ENCODE measurements around the gene GAL3ST3.
A peak's percentile ranks its signal among the peaks of the same experiment; 100 is the strongest.
"Not testable (repeated sequence)": the region's sequence is repeated elsewhere in the genome, so short reads cannot be mapped to it uniquely, and the experiment has no call there.

Gene GAL3ST3

DNA sequence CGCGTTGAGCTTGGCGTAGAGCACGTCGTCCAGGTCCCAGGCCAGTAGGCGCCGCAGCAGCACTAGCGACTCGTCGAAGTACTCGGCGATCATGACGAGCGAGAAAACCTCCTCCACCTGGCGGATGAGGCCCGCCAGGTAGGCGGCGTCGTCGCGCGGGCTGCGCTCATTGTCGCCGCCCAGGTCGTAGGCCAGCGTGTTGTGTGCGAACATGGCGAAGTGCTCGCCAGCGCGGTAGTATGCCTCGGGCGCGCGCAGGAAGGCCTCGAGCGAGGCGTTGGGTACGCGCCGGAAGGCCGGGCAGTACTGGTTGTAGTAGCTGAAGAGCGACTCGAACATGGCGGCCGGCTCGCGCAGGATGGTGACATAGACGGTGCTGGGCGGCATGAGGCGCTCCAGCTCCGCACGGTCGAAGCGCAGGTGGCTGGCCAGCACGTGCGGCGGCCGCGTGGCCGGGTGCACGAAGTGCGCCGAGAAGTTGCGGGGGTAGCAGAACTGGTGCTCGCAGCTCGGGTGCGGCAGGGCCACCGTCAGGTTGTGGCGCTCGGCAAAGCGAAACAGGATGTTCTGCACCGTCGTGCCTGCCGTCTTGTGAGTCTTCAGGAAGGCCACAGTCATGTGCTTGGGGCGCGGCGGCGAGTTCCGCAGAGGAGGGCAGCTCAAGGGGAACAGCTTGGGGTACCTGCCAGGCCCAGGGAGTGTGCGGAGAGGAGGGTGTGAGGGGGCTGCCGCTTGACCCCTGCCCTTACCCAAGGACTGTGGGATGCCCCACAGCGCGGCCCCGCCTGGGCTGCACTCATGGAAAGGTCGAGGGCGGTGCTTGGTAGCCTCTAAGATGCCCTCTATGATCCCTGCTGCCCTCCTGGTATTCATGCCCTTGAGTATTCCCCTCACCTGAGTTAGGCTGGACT, 5.7 kb downstream of the GAL3ST3 start:
- DNase-seq: no peak

DNA sequence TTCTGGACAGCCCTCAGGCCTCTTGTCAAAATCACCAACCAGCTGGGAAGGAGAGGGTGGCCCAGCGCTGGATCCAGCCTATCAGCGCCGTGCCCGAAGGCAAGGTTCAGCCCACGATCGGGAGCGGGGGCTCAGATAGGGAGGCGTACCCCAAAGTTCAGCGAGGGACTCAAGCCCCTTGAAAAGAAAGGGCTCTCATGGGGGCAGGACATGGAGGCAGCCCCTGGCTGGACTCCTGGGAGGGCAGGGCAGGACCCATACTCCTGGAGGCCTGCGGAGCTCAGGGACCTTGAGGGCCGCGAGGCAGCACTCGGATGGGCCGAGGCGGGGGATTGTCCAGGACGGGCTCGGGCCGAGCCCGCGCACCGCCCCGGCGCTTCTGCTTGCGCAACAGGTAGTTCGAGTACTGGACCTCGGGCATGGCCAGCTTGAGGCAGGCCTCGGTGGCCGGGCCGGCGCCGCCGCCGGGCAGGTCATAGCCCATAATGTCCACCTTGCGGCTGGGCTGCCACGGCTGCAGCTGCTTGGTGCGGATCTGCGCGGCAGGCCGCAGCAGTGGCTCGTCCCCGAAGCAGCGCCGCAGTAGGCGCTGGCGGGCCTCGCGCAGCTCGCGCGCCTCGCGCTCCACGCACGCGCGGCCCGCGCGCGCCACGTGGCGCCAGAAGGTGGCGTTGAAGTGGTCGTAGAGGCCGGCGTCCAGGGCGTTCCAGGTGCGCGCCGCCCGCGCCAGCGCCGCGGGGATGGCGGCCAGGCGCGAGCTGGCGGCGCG, 6.5 kb downstream of the GAL3ST3 start:
- DNase-seq: no peak

DNA sequence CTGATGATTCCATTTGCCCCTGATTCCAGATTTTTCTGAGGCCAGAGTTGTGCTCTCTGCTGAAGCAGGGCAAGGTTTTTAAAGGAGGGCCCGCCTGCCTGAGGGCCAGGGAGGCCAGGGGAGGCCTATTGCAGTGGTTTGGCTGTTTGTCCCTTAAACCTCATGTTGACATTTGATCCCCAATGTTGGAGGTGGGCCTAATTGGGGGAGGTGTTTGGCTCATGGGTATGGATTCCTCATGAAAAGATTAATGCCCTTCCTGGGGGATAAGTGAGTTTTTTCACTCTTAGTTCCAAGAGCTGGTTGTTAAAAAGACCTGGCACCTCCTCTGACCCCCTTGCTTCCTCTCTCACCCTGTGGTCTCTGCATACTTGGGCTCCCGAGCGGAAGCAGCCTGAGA, 9.2 kb downstream of the GAL3ST3 start:
- DNase-seq: no peak

DNA sequence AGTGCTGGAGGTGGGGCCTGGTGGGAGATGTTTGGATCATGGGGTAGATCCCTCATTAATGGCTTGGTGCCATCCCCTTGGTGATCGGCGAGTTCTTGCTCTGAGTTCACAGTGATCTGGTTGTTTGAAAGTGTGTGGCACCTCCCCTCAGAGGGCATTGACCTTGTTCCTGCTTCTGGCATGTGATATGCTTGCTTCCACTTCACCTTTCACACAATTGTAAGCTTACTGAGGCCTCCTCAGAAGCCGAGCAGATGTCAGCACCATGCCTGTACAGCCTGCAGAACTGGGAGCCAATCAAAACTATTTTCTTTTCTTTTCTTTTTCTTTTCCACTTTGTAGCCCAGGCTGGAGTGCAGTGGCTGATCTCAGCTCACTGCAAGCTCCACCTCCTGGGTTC, 11.6 kb downstream of the GAL3ST3 start:
- no peak for DNase-seq

DNA sequence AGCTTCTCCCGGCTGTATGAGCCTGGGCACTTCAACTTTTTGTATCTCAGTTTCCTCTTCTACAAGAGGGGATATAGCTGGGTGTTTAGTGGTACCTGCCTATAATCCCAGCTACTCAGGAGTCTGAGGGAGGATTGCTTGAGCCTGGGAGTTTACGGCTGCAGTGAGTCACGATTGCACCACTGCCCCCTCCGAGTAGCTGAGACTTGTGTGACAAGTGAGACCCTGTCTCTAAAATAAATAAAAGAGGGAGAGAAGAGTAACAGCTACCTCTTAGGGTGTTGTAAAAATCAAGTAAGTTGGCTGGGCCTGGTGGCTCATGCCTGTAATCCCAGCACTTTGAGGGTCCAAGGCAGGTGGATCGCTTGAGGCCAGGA, 12.6 kb downstream of the GAL3ST3 start:
- no peak for DNase-seq

DNA sequence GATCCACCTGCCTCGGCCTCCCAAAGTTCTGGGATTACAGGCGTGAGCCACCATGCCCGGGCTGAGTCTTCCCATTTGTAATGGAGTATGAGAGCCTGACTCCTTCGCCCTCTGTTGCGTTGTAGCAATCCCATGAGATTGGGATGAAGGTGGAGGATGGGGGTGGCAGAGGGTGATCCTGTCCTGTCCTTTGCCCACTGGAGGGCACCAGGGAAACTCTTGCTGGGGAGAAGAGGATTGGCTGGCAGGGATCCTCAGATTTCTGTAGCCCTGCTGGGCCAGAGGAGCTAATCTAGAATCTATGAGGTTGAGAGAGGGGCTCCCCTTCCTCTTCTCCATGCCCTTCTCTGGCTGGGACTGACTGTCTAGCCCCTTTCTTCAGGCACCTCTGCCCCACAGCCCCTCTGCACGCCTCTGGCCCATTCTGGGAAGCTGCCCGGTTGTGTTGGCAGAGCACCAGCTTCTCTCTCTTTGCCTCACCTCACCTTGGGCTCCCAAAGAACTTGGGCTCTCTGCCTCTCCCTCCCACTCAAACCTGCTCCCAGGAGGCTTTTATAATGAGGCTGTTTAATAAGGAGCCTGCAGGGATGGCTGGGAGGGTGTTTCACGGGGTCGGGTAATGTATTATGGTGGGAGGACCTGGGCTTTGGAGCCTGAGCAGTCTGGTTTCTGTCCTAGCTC, 13.2 kb downstream of the GAL3ST3 start:
- DNase-seq: no peak

DNA sequence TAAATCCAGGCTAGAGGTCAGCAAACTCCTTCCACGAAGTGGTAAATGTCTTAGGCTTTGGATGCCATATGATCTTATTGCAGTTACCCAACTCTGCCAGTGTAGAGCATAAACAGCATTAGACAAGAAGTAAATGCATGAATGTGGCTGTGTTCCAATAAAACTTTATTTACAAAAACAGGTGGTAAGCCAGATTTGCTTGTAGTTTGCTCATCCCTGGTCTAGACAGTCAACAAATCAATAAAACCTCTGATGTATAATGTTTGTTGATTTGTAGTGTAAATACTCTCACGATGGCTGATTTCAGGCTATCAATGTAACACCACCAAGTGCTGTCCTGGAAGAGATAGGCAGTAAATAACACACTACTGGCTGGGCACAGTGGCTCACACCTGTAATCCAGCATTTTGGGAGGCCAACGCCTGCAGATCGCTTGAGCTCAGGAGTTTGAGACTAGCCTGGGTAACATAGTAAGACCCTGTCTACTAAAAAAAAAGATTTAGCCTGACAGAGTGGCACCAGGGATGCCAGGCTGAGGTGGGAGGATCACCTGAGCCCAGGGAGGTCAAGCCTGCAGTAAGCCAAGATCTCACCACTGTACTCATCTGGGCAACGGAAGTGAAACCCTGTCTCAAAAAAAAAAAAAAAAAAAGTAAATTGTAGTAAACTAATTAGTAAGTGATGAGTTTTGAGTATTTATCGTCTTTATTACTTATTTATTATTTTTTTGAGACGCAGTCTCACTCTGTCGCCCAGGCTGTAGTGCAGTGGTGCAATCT, 15.8 kb downstream of the GAL3ST3 start:
- DNase-seq: no peak

DNA sequence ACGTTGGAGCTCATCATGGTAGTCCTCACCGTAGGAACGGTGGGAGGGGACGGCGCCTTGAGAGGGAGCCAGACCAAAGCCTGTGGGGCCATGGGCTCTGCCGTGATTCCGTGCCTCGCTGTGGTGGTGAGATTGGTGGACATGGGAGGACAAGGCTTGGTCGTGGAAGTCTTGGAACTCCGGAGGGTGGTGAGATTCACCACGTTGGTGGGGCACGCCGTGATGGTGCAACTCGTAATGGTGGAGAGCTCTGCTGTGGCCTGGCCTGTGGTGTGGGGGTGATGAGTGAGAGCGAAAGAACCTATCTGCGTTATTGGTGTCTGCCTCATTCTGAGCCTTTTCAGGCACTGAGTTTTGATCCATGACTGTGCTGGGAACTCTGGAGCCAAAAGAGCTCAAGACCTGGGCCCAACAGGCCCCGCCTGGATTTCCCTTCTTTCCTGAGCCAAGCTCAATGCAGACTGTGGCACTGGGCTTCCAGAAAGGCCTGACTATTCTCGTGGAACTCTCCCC, 22.9 kb downstream of the GAL3ST3 start, which contains the start of gene CATSPER1:
TSS of gene CATSPER1 (minus strand) at position 463 of the 513 bp plus-strand sequence. CDS start at position 363, 100 bp downstream.
- no peak for DNase-seq

DNA sequence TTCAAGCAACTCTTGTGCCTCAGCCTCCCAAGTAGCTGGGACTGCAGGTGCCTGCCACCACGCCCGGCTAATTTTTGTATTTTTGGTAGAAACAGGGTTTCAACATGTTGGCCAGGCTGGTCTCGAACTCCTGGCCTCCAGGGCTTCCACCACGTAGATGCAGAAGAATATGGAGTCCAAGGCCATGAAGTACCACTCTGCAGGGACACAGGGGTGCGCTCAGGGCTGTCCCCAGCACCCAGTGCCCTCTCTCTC, 25.8 kb downstream of the GAL3ST3 start:
- not testable (repeated sequence) for DNase-seq

DNA sequence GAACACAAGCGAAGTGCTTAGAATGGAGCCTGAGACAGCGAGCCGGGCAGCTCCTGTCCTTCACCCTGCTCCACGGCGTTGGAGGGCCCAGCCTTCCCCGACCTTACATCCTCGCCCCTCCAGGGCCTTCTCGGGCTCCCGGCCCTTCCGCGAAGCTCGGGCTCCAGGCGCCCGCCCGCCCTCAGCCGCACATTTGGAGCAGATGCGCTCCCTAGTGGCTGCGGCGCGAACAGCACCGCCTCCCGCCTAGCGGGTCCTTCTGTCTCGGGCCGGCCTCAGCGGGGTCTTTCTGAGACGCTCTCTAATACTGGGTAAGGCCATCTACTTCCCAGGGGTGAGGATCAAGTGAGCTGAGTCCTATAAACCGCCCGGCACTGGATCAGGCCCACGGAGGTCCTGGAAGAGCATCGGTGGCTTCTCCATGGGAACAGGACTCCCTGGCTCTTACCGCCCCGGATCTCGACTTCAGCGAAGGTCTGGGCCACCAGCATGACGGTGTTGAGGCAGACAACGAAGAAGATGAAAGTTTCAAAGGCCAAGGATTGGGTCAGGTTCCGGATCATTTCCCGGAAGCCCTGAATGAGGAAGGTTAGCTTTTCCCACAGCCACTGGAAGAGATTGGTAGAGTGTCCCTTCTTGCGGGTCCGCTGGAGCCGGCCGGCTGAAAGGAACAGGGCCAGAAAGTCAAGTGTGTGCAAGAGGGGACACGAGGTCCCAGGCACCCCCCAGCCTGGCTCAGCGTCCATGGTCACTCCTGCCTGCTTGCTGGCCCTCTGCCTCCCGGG, 26.4 kb downstream of the GAL3ST3 start:
- peak; percentile 76 for DNase-seq

DNA sequence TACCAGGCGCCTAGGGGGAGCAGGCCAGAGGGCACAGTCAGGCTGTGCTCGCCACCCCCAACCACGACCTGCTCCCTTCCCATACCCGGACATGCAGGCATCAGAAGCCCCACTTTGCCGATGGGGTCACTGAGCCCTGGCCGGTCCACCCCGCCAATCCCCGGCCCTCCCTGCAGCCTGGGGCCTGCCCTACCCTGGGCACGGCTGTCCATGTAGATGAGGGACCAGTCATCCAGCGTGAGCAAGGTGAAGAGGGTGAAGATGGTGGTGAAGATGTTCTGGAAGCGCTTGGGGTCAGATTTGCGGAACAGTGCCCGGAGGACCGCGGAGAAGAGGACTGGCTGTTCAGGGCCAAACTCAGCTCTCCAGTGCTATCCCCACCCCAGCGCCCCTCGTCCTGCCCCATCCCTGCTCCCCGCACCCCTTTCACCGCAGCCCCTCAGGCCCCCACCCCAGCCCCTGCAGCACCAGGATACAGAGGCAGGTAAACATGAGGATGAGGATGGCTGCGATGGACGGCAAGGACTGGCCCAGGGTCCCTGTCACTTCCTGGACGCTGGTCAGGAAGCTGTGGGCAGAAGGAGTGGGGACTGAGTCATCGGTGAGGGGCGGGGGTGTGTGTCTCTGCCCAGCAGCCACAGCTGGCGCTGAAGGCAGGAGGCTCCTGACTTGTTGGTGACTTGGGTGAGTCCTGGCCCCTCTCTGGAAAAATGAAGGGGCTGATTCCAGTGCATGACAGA, 28.2 kb downstream of the GAL3ST3 start:
- DNase-seq: peak; percentile 39

DNA sequence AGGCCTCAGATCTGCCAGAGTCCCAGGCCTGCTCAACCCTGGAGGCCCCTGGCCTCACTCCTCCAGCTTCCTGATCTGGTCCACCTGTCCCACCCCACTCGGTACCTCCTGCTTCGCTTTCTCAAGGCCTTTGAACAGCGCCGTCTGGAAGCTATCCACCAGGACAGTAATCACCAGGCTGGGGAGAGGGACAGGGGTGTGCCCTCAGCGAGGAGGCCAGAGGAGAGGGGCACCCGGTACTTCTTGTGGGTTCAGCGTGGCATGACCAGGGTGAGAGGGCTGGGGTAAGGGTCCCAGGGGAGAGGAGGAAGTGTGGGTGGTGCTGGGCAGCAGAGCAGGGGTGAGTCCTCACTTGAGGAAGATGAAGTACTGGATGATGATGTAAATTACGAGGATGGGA, 28.7 kb downstream of the GAL3ST3 start:
- no peak for DNase-seq

DNA sequence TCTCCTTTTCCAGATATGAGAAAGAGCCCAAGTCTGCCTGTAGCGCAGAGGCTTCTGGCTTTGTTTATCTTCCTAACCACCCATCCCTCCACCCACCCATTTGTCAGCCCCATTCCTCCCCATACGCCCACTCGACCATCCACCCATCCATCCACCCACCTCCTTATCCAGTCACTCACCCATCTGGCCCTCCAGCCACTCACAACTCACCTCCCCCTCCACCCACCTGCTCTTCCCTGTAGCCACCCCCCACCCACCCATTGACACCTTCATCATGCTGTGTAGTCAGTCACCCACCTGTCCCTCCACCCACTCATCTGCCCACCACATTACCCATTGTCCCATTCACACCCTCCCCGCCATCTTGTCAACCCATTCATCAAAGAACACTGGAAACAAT, 31.6 kb downstream of the GAL3ST3 start:
- no peak for DNase-seq

DNA sequence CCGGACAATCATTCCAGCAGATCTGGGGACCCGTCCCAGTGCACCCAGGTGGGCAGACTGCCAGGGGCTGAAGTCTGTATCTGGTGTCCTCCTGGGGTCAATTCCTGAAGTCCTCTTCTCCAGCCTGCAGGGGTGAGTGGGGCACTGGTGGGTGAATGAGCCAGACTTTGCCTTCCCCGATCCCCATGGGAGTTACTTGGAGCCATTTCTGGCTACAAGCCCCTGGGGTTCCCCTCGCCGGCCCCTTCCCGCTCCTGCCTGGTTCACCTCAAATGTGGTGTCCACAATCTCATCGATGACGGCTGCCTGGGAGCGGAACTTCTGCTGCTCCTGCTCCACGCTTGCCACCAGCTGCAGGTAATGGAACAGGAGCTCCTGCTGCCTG, 32.2 kb downstream of the GAL3ST3 start:
- no peak for DNase-seq

DNA sequence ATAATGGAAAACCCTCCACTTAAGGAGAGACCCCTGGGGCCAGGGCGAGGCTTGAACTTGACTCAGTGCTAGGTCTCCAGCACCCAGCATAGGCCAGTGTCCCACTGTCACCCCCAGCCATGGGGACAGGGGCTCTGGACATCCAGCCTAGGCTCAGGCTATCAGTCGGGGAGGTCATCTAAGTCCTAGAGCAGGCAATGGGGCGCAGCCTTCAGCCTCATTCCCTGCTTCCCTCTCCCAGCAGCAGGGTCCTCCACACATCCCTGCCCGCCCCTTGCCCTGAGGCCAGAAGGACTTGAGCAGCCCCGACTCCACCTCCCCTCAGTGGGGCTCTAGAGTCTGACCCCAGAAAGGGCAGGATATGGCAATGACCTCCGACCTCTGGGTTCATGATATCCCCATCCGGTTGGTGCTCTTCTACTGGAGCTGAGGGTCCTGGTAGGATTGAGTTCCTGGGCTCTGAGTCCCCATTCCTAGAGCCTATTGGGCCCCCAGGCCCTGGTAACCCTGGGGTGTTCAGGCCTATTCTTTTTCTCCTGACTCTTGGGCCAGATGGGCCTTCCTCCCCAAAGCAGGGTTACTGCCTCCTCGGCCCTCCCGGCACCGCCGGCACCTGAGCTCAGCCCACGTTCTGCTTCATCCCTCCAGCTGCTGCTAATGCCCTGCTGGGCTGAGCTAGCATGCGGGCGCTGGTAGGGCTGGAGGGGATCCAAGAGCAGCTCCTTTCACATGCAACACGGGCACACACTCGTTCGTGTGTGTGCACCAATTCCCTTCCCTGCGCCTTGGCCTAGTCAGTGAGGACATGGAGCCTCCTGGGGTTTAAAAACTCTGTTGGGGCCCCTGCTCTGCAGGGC, 32.8 kb downstream of the GAL3ST3 start:
- DNase-seq: no peak

DNA sequence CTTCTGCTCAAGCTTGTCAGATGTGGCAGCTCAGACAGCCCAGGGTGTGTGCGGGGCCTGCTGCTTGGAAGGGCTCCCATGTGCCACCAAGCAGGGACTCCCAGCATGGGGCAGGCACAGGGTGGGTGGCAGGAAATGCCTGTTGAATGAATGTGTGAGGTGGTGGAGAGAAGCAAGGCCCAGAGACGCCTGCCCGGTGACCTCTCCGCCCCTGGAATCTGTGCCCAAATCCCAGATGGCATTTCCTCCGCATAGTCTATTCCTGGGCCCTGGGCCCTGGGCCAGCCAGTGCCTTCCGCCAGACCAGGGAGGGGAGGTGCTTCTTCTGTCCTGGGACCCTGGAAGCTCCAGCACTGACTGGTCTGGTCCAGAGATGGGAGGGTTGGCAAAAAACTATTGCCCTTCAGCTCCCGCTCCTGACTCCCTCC, 33.5 kb downstream of the GAL3ST3 start:
- no peak for DNase-seq

DNA sequence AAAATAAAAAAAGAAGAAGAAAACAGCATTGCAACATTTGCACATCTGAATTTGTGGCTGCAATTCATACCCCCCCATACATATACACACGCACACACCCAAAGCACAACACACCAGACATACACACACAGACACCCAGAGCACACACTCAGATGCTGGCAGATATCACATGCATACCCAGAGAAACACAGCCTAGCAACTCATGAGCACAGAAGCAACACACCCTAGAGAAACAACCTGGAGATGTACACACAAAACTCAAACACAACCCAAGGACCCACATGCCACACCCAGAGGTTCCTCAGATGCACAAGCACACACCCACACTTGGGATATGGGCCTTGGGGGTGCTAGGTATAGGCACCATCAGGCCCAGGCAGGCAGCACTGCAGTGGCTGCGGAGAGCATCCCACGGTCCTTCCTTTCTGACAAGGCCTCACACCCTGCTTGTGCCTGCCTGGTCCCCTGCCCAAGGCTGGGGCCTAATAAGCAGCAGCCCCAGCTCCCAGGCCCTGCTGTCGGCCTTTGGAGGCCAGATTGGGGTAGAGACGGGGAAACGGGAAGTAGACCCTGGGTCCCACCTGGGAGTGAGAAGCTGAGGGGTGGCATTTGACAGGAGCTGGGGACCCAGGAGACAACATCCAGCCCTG, 34.0 kb downstream of the GAL3ST3 start:
- no peak for DNase-seq

DNA sequence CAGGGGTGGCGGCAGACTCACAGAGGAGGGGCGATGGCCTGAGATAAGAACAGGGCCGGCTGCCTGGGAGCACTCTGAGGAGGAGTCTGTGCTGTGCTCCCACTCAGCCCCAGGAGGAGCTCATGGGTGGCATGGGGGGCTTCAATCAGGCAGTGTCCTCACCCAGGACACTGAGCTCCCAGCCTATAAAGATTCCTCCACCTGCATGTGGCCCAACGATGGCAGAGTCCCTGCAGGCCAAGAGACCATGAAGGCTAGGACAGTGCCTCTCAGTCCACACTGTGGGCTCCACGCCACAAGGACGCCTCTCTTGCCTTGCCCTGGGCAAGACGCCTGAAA, 35.2 kb downstream of the GAL3ST3 start:
- DNase-seq: no peak

DNA sequence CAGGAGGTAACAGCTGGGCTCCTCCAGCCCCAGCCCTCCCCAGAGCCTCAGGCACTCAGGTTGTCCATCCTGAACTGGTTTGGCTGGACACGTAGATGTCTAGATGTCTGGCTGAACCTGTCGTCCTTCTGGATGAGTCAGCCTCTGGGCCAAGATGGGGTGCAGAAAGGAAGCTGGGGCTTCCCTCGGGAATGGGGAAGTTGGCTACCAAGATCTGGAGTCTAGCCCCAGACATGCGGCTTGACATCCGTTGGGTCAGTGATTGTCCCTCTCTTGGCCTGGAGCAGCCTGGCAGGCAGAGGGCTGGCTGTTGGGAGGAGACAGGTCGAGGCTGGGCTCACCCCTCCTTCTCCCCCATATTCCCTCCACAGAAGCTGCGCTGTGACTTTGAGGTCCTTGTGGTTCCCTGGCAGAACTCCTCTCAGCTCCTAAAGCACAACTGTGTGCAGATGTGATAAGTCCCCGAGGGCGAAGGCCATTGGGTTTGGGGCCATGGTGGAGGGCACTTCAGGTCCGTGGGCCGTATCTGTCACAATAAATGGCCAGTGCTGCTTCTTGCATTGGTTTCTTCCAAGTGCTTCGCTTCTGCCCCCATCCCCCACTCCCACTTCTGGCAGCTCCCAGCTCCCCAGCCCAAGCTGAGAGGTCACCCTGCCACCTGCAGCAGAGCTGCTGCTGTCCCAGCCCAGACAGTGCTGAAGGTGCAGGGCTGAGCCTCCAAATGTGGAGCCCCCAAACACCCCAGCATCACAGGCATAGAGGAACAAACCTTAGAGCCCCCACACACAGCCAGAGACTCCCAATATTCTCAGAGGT, 35.8 kb downstream of the GAL3ST3 start:
- DNase-seq: no peak
